Measurements from ENCODE around the gene MSANTD3.

Gene MSANTD3

GRCh38 chr9:100474924-100475276 is 48.0 kb downstream of the MSANTD3 start:
- CTCF ChIA-PET = no interaction called here
- no peak overlapping the region for H3K27ac ChIP-seq
- POLR2A ChIA-PET (ENCODE audit: low non-redundant PET) = no interaction called here
- DNase-seq (ENCODE audit: low spot score) = no peak
- no peak for TF ChIP-seq CTCF (conservative IDR thresholded peaks at IDR 0.05; ENCODE audit: low read depth)

- CTCF ChIA-PET = no interaction called here
- no peak for DNase-seq (ENCODE audit: low spot score)
- no peak overlapping the region for H3K27ac ChIP-seq
- TF ChIP-seq CTCF (conservative IDR thresholded peaks at IDR 0.05; ENCODE audit: low read depth) = no peak
- POLR2A ChIA-PET (ENCODE audit: low non-redundant PET) = no interaction called here
Measured at GRCh38 chr9:100477241-100477640, 50.3 kb downstream of the MSANTD3 start.

GRCh38 chr9:100478192-100478591 is 51.2 kb downstream of the MSANTD3 start:
- ChIA-PET POLR2A (ENCODE audit: low non-redundant PET) (no interaction called here), CTCF (no interaction called here)
- no peak overlapping the region for H3K27ac ChIP-seq
- TF ChIP-seq CTCF (conservative IDR thresholded peaks at IDR 0.05; ENCODE audit: low read depth) = no peak
- no peak for DNase-seq (ENCODE audit: low spot score)

GRCh38 chr9:100479820-100480219 is 52.9 kb downstream of the MSANTD3 start:
- POLR2A ChIA-PET (ENCODE audit: low non-redundant PET) = no interaction called here
- no peak for TF ChIP-seq CTCF (conservative IDR thresholded peaks at IDR 0.05; ENCODE audit: low read depth)
- DNase-seq (ENCODE audit: low spot score) = no peak
- CTCF ChIA-PET = no interaction called here
- H3K27ac ChIP-seq = no peak overlapping the region

GRCh38 chr9:100485196-100485595 is 58.3 kb downstream of the MSANTD3 start:
- DNase-seq (ENCODE audit: low spot score) = no peak
- ChIA-PET POLR2A (ENCODE audit: low non-redundant PET) (no interaction called here), CTCF (interaction anchor here (0.6 kb wide), 1 partner anchor 109 kb away, joined by 5 read pairs; no protein-coding TSS in a partner anchor)
- H3K27ac ChIP-seq = no peak overlapping the region
- no peak for TF ChIP-seq CTCF (conservative IDR thresholded peaks at IDR 0.05; ENCODE audit: low read depth)

GRCh38 chr9:100486479-100487176 is 59.7 kb downstream of the MSANTD3 start:
- no peak overlapping the region for H3K27ac ChIP-seq
- CTCF ChIA-PET = interaction anchor here (0.9 to 1.0 kb wide), 2 partner anchors 11 kb away, joined by 3 read pairs; no protein-coding TSS in a partner anchor
- no peak for TF ChIP-seq CTCF (conservative IDR thresholded peaks at IDR 0.05; ENCODE audit: low read depth)
- DNase-seq (ENCODE audit: low spot score) = no peak
- POLR2A ChIA-PET (ENCODE audit: low non-redundant PET) = no interaction called here
